Dermis microvascular lymphatic vessel endothelial cell (primary cell): ENCODE data around the gene MARF1. TPM values are rescaled to one million over a fixed set of nuclear protein-coding genes. Genes with fewer than 3 reads are reported as not detected.
A peak's percentile ranks its signal among the peaks of the same experiment; 100 is the strongest.

Source experiments
- DNase-seq, 2 donors: peaks; one replicate each; pipeline versions ENCODE4 v3.0.0 to v3.0.0-alpha.2; 2010; ENCODE audit warnings: low read depth in 2 of 2
- total RNA-seq: library from RNA; depleted of rRNA; stranded (reverse); fragments of >200 nt; gene quantifications from 2 replicates; pipeline ENCODE4 v1.2.1, GENCODE V29; 2014

Gene MARF1
- total RNA-seq, 1 donor from 2014 or later = 9.6 TPM

GRCh38 chr16:15602285-15603044 lies 40.5 kb downstream of the MARF1 start:
- no peak for DNase-seq

DNA sequence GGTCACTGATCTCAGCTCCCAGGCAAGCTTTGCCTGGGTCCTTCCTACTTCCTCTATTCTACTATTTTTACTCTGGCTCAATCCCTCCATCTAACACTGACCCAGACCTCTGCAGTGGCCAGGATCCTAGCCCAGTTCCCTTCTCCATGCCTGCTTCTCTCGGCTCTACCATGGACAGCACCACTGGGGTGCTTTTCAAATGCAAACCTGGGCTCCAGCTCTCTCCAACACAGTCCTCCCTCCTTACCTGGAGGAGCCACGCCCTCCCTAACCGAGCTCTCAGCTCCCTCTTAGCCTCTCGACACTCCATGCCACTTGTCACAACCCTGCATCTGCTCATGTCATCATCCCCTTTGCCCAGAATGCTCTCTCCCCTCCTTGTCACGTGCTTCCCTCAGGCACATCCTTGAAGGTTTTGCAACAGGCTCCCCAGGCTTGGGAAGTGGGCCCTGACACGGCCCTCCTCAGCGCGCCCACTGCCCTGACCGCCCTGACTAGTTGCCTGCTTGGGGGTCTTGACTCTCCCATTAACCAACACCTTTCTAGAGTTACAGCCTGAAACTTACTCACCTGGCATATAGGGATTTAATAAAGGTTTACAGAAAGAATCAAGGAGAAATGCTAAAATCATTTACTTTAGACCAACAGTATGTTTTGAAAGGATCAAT lies 41.6 kb downstream of the MARF1 start:
- no peak for DNase-seq

DNA sequence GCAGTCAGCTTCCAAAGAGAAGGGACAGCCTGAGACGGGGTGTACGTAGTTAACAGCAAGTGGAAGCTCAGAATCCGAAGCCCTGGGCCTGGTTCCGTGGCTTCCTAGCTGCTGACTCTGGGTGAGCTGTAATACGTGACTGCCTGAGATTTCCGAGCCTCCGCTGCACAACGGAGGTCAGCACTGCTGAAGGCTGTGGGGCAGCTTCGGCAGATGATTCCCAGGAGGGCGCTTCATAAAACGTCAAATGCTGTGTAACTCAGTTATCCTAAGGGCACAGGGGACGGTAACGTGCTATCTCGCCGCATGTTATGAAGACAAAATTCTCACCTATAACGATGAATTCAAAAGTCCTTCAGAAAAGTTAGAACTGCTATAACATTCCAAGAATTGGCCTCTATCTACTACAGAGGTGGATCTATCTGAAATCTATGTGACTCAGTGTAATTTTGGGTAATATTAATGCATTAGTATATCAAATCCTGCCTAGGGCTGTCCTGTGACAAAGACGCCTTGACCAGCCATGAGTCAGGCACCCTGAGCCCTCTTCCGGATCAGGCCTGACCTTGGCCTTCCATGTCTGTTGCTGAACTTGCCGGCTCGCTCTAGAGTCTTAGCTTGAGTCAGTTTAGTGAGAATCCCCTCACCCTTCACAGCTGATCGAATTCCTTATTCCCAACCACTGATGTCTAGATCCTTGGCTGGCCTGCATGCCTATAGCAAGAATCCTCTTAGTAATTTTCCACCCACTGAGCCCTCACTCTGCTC lies 43.5 kb downstream of the MARF1 start:
- DNase-seq = no peak

DNA sequence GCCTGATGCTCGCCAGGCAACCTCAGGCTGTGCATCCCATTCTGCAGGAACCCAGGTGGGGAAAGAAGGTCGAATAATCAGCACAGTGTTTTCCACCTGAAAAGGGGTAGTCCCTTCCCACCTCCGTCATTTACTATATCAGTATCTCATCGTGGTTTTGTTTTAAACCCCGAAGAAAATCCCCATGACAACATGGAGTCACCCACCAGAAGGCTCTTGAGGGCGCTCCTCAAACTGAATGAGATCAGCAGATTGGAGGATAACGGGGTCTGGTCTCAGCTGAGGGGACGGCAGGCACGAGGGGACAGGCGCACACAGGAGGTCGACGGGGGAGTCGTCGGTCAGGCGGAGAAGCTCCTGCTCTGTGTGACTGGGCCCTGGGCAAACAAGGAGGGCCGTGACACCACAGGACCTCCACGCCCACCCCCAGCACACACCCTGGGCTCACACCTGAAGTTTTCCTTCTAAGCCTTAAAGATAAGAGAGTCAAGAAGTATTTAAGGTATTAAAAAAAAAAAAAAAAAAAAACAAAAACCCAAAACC lies 44.2 kb downstream of the MARF1 start:
- no peak for DNase-seq

DNA sequence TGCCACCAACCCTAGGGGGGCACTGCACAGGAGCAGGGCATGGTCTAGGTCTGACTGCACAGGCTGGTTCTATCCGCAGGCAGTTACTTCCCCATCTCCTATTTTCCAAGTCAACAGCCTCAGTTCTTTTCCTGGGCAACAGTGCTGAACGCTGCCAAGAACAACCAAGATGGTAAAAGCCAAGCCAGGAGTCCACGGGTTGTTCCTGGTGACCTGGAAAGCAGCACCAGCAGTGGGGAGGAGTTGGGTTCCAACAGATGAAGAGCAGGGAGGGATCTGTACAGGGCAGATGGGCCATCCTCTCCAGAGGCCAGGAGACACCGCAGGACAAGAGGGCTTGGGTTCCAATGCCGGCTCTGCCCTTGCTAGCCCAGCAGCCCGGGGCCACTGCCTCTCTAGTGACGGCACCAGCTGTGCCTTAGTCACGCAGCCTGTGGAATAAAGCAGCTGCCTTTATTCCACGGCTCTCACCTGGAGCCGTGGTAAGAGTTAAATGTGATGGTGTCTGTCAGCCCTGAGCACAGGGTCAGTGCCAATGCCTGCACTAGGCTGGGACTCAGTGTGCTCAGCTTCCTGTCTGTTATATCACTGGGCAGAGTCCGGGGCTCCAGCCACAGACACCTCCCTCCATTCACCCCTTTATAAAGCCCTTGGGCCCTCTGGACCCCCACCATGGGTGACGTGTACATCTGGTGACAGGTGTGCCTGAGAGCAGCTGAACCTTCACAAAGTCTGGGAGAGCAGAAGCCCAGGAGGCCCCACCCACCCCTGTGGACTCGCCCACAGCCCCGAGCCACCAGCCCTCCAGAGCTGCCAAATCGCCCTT lies 44.9 kb downstream of the MARF1 start:
- DNase-seq = no peak

- DNase-seq = no peak
Measured at GRCh38 chr16:15597135-15597534, 45.8 kb downstream of the MARF1 start.

DNA sequence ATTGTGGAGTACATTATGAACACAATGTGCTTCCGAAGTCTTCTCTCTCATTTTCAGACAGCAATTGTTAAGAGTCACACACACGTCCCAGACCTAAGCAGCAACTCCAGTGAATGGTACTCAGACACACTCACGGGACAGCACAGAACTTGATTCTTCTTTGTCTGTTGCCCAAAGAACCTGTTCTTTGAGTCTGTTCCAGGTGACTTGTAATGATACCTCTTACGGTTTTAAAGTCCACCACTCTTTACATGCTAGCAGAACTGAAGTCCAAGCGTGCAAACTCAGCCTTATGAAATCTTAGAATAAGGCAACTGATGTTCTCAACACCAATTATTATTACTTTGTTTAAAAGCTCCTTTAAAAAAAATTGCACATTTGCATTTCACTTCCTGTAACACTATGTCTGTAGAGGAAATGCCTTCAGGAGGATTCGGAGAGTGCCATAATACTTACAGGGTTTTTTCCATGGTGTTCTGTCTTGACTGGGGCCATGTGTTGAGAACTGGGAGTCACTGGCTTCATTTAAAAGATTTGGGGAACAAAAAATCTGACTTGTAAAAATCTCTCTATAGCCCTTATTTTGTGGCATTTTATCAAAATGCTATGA lies 48.1 kb downstream of the MARF1 start:
- DNase-seq = peak in 1 of 2 donors; percentile 32

GRCh38 chr16:15593235-15593634 lies 49.7 kb downstream of the MARF1 start:
- DNase-seq = no peak

- no peak for DNase-seq
Measured at GRCh38 chr16:15592324-15592723, 50.6 kb downstream of the MARF1 start.

- no peak for DNase-seq
Measured at GRCh38 chr16:15587152-15587825, 55.7 kb downstream of the MARF1 start.

DNA sequence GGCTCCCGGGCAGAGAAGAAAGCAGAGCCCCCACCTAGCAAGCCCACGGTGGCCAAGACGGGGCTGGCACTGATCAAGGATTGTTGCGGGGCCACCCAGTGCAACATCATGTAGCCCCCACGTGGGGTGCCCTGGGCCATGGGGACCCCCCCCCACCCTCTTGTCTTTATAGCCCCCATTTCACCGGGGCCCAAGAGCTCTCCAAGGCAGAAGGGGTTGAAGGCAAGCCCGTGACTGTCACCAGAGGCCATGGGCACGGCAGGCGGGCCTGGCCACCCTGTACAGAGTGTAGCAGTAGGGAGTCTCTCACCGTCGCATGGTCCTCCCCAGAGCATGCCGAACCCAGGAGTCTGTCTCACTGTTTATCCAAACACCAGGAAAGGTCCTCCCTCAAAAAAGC lies 56.2 kb downstream of the MARF1 start:
- DNase-seq = no peak

- DNase-seq = no peak
Measured at GRCh38 chr16:15585956-15586355, 57.0 kb downstream of the MARF1 start.

- DNase-seq = no peak
Measured at GRCh38 chr16:15583526-15583925, 59.4 kb downstream of the MARF1 start.

GRCh38 chr16:15581127-15581815 lies 61.7 kb downstream of the MARF1 start:
- DNase-seq = peak in 1 of 2 donors; percentile 49

DNA sequence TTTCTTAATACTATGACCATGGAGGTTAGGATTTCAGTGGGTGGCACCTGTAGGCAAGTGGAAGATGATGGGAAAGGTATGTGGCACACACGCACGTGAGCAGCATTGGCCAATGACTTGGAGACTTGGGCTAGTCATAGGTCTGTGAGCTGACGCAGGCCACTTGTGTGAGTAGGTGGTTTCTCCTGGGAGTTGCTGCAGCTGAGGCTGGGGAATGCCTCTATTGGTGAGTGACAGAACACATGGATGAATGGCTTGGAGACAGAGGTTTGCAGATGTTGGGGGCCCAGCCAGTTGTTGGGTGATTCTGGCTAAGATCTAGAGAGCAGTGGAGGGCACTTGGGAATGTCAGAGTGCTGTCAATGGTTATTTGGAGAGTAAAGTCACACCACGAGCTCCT lies 64.1 kb downstream of the MARF1 start:
- no peak for DNase-seq

DNA sequence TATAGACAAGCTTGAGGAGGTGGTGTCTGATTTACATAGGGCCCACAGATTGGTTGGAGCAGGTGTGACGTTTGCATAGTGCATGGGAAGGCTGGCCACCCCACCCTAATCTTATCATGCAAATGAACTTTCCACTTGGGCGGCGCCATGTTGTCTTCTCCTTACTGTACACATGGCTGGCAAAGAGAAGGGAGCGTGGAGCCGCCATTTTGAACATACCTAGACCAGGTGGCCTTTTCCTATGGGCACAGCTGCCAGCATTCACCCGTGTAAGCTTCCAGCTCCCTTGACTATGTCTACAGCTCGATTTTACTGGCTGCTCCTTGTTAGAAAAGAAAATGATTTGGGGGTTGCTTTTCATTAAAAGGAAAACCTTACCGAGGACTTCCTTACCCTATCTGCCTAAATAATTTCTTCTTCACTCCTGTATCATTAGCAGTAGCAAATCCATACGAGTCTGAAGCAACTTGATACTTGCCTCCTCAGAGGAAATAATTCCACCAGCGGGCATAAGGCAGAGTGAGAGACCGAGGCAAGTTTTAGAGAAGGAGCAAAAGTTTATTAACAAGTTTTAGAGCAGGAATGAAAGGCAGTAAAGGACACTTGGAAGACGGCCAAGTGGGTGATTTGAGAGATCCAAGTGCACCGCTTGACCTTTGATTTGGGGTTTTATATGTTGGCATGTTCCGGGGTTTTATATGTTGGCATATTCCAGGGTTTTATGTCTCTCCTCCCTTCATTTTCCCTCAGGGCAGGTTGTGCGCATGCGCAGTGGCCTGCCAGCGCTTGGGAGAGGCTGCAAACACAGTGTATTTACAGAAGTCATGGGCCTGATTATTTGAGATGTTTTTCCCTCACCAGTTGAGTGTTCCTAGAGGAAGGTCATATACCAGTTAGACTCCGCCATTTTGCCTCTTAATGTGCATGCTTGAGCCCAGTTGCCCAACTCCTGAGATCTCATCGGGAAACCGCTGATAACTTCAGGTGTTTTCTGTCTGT lies 65.7 kb downstream of the MARF1 start:
- DNase-seq = no peak

GRCh38 chr16:15575293-15576049 lies 67.5 kb downstream of the MARF1 start:
- no peak for DNase-seq

- no peak for DNase-seq
Measured at GRCh38 chr16:15574614-15574948, 68.4 kb downstream of the MARF1 start.
